ENCODE data around the gene TMEM238L. TPM values are rescaled to one million over a fixed set of nuclear protein-coding genes. Genes with fewer than 3 reads are reported as not detected.

TMEM238L gene
- total RNA-seq, 1 donor: not detected

- DNase-seq (ENCODE audit: low read depth): no peak
- H3K4me3 ChIP-seq (ENCODE audit: low read depth, low read length): no peak overlapping the region
- TF ChIP-seq CTCF (IDR thresholded peaks at IDR 0.05; ENCODE audit: insufficient read depth, low read depth, low read length): no peak
These were observed 2.8 kb upstream of the TMEM238L start for GRCh38 chr17:10806545-10807262.

GRCh38 chr17:10805911-10806310 is 2.0 kb upstream of the TMEM238L start:
- TF ChIP-seq CTCF (IDR thresholded peaks at IDR 0.05; ENCODE audit: insufficient read depth, low read depth, low read length): no peak
- no peak overlapping the region for H3K4me3 ChIP-seq (ENCODE audit: low read depth, low read length)
- DNase-seq (ENCODE audit: low read depth): no peak

- no peak for DNase-seq (ENCODE audit: low read depth)
- no peak for TF ChIP-seq CTCF (IDR thresholded peaks at IDR 0.05; ENCODE audit: insufficient read depth, low read depth, low read length)
- H3K4me3 ChIP-seq (ENCODE audit: low read depth, low read length): no peak overlapping the region
These were observed 647 bp upstream of the TMEM238L start for GRCh38 chr17:10804546-10804945.

- DNase-seq (ENCODE audit: low read depth): no peak
- no peak for TF ChIP-seq CTCF (IDR thresholded peaks at IDR 0.05; ENCODE audit: insufficient read depth, low read depth, low read length)
- no peak overlapping the region for H3K4me3 ChIP-seq (ENCODE audit: low read depth, low read length)
These were observed 549 bp downstream of the TMEM238L start for GRCh38 chr17:10803350-10803749.

GRCh38 chr17:10802496-10803284 is 1.2 kb downstream of the TMEM238L start:
- no peak for DNase-seq (ENCODE audit: low read depth)
- no peak overlapping the region for H3K4me3 ChIP-seq (ENCODE audit: low read depth, low read length)
- TF ChIP-seq CTCF (IDR thresholded peaks at IDR 0.05; ENCODE audit: insufficient read depth, low read depth, low read length): no peak

- no peak for TF ChIP-seq CTCF (IDR thresholded peaks at IDR 0.05; ENCODE audit: insufficient read depth, low read depth, low read length)
- no peak for DNase-seq (ENCODE audit: low read depth)
- no peak overlapping the region for H3K4me3 ChIP-seq (ENCODE audit: low read depth, low read length)
These were observed 4.5 kb downstream of the TMEM238L start for GRCh38 chr17:10799407-10799806.

Measured in fibroblast of villous mesenchyme (primary cell).